ENCODE measurements around the gene SERPING1.

Gene SERPING1

DNA sequence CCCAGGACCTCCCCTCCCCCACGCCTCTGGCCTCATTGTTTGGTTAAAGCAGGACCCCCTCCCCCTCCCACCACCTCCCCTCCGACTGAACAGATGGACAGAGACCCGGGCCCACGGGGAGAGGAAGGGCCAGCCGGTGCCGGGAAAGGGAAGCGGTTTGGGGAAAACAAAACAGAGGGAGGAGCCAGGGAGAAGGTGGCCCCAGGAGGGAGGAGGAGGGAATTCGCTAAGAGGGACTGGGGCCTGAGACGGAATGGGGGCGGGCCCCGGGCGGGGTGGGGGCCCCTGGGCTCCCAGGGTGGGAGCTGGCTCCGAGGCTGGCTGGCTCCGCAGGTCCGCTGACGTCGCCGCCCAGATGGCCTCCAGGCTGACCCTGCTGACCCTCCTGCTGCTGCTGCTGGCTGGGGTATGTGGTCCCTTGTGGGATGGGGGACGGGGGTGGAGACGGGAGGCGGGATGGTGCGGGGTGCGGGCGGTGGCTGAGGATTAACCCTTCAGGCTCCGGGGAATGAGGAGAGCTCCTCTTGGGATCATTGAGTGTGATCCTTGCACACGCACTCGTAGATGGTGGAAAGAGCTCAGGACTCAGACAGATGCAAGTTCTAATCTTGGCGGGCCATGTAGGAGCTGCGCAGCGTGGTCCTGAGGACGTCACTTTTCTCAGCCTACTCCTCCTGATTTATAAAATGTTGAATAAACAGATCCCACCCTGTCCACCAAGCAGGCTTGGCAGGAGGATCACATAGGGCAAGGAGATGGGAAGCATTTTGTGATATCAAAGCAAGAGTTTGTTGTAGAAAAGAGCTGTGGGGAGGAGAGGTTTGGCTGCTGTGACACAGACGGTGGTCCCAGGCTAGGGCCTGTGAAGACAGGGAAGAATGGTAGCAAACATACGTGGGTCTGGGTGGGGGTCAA, 688 bp downstream of the SERPING1 start:
- no peak for DNase-seq

DNA sequence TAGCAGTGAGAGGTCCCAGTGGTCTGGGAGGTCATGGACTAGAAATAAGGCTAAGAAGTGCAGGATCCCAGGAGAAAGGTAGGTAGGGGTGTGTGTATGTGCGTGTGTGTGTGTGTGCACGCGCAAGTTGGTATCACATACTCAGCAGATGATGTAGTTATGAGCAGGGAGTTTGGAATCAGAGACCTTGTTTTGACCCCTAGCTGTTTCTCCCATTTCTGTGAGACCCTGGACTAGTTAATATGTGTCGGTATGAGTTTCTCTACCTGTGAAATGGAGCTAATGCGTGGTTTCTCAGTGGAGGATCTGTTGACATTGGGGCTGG, 1.3 kb downstream of the SERPING1 start:
- no peak for DNase-seq

DNA sequence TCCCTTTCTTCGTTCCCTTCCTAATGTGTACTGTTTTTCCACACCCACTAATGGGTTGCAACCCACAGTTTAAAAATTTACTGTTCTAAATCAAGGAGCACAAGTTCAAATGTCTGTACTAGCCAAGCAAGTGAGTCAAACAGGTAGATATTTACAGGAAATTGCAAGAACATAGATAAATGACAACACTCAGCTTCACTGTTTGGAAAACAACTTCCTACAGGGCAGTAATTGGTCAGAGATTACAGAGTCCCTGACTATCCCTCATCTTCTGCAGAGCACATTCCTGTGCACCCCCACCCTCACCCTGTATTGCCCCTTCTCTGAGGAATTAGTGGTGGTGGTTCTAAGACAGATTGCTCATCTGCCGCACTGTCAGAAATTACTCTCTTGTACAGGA, 1.9 kb downstream of the SERPING1 start:
- no peak for DNase-seq

GRCh38 chr11:57601297-57601696, 3.8 kb downstream of the SERPING1 start:
- DNase-seq: no peak

DNA sequence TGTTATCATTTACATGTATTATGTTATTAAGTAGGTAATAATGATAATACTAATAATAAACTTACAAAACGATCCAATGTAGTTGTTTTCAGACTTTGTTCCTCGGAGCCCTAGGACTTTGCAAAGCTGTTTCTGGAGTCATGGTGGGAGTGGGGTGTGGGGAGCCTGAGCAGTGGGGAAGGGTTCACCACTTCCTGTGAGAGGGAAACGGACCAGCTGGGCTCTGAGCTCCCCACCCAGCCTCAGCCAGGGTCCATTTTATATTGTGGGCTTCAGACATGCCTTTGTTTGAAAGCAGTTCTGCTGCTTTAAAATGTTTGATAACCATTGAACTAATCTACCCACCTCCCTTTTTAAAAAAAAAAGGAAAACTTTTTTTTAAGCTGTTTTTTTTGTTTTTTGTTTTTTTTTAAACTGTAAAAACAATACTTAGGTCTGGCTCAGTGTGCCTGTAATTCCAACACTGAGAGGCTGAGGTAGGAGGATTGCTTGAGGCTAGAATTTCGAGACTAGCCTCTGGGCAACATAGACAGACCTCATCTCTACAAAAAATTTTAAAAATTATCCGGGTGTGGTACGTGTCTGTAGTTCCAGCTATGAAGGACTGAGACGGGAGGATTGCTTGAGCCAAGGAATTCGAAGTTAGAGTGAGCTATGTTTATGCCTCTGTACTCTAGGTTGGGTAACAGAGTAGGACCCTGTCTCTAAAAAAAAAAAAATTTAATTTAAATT, 7.0 kb downstream of the SERPING1 start:
- no peak for DNase-seq

GRCh38 chr11:57605028-57605420, 7.5 kb downstream of the SERPING1 start:
- no peak for DNase-seq

DNA sequence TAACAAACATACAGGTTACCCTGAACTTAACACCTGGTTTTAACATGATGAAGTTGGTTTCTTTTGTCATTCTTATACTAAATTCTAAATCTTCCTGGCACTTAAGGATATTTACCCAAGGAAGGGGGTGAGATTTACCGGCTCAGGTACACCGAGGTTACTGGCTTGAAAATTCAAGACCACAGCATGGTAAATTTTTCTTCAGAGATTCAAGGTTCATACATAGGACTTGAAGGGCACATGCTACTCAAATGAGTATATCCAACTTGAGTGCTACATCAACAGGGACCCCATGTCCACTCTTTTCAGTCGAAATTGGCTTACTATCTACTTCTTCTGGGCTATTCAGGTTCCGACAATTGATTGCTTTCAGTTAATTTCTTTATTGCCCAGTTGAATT, 12.7 kb downstream of the SERPING1 start:
- DNase-seq: no peak

DNA sequence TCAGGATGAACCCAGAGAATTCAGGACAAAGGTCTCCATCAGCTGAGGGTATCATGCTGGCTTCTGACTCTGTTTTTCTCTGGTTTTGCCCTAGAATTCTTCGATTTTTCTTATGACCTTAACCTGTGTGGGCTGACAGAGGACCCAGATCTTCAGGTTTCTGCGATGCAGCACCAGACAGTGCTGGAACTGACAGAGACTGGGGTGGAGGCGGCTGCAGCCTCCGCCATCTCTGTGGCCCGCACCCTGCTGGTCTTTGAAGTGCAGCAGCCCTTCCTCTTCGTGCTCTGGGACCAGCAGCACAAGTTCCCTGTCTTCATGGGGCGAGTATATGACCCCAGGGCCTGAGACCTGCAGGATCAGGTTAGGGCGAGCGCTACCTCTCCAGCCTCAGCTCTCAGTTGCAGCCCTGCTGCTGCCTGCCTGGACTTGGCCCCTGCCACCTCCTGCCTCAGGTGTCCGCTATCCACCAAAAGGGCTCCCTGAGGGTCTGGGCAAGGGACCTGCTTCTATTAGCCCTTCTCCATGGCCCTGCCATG, 16.8 kb downstream of the SERPING1 start:
- no peak for DNase-seq

GRCh38 chr11:57615308-57615707, 17.8 kb downstream of the SERPING1 start:
- DNase-seq: no peak

DNA sequence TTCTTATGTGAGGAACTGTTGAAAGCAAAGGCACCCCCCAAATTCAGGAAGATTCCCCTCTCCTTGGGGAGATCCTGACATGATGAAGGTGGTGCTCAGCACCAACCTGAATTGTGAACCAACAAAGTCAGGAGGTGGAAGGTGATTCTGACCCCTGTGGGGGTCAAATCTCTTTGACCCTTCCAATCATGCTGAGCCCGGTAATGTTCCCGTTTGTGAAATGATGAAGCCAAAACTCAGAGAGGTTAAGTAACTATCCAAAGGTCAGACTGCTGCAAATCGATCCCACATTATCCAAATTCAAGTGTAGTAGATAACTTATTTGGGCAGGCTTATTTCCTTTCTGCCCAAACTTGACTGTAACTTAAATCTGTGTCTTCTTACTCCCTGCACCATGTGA, 19.1 kb downstream of the SERPING1 start:
- no peak for DNase-seq

DNA sequence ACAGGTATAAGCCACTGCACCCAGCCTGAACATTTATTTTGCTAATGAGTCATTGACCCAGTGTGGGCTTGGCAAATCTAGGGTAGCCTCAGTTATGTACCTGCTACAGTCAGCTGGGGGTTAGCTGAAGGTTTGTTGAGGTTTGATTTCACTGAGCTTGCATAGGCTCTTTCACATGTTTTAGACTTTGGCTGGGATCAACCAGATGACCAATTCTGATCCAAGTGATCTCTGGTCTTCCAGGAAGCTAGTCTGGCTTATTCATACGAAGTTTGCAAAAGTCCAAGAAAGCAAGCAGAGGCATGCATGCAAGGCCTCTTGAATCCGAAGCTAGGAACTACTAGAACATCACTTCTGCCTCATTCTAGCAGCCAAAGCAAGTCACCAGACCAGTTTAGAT, 21.0 kb downstream of the SERPING1 start:
- DNase-seq: no peak

DNA sequence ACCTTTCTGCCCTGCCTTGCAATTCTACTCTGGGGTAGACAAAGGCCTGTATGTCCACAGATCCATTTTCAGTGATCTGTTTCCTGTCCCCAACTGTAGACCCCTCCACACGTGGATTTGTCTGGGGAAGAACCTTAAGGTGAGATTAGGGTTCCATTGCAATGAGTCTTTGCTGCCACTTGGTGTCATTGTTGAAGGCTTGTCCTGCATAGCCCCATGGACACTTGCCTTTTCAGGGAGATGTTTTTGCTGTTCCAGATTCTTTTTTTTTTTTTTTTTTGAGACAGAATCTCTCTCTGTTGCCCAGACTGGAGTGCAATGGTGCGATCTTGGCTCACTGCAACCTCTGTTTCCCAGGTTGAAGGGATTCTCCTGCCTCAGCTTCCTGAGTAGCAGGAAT, 21.8 kb downstream of the SERPING1 start:
- DNase-seq: no peak

DNA sequence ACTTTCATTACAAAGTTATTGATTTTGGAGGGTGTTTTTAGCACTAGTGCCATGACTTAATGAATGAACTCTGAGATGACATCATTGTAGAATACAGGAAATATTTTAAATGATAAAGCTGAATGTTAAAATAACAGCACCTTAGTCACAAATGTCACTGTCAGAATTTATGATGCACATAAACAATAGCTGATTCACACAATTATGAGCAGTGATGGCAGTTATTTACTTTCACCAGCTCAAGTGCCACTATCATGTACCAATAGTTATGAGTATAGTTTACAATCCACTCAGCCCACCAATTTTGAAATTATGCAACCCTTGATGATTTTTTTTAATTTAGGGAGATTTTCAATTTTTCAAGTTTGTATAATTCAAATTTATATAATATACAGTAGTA, 23.0 kb downstream of the SERPING1 start:
- no peak for DNase-seq

- no peak for DNase-seq
Observed at GRCh38 chr11:57622263-57622662, 24.8 kb downstream of the SERPING1 start.

DNA sequence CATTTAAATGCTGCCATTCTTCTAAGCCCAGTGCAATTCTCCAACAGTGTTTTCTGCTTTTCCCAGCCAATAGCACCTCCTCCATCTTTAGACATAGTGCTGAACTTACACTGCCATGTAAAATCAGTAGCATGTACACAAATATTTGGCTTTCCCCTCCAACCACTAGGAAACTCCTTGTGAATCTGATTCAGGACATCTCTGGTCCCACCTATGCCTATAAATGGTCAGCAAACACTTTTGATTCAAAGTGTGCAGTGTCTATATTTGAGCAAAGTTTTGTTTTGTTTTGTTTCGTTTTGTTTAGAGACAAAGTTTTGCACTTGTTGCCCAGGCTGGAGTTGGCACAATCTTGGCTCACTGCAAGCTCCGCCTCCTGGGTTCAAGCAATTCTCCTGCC, 27.4 kb downstream of the SERPING1 start:
- DNase-seq: no peak

DNA sequence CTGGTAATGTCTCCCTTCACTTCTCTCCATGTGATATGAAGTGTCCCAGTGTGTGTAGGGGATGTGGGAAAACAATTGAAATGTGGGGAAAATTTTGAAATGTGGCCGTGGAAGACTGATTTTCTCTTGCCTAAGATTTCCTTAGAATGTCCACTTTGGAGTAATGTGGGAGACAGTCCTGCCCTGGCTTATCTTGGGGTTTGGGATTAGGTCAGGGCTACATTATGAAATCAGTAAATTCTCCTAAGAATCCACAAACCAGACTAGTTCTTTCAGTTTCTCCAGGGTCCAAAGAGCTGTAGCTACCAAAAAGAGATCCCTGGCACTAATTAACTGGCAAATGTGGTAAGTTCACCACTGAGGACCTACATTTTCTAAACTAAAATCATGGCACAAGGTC, 29.4 kb downstream of the SERPING1 start:
- no peak for DNase-seq

DNA sequence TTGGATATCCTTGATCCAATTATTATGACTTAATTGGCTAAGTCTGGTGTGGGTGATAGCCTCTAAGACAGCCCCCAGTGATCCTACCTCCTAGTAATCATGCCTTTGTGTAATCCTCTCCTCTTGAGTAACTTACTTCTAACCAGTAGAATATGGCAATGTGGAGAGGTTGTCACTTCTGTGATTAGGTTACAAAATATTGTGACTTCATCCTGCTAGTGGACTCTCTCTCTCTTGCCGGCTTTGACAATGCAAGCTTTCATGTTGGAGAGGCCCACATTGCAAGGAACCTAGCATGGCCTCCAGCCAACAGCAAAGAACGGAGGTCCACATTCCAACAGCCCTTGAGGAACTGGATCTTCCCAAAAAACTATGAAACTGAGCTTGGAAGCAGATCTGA, 32.7 kb downstream of the SERPING1 start:
- DNase-seq: no peak

- DNase-seq: no peak
Observed at GRCh38 chr11:57632116-57632515, 34.6 kb downstream of the SERPING1 start.

DNA sequence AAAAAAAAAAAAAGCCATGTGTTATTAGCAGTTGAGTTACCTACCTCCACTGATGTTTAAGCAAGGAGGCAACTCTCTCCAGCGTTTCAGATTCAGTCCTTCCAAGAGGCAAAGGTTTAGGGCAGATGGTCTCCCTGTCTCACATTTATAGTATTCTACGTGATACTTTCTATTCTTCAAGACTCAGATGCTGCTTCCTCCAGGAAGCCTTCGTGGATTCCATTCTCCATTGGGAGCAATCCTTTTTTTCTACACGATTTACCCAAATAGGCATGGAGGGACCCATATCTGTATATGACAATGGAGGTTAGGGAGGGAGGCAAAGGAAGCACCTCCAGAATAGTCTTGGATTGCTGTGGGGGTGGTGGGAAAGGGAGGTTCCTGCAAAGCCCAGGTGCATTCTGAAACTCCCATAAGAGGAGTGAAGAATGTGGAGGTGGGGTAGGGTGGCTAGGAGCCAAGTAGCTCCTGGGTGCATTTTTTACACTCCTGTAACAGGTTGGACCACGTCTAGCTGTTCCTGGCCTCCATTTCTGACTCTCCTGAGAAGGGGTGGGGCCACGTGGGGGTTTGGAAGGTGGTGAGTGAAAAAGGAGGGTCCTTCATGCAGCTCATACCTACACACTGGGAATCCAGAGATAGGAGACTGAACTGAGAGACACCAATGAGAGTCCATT, 36.0 kb downstream of the SERPING1 start:
- no peak for DNase-seq

DNA sequence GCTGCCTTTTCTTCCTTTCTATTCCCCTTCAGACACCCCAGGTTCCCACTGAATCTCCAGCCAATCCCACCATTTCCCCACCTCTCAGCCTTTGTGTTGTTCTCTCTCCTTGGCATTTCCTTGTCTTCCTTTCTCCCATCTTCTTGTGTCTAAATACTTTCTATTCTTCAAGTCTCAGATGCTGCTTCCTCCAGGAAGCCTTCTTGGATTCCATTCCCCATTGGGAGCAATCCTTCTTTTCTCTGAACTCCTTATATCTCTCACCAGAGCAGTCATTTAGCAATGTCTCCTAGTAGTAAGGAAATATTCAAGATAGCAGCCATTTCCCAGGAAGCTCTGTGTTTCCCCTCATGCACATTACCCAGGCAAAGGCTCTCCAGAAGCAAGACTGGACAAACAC, 36.8 kb downstream of the SERPING1 start:
- no peak for DNase-seq

GRCh38 chr11:57635246-57635645, 37.8 kb downstream of the SERPING1 start:
- DNase-seq: no peak

DNA sequence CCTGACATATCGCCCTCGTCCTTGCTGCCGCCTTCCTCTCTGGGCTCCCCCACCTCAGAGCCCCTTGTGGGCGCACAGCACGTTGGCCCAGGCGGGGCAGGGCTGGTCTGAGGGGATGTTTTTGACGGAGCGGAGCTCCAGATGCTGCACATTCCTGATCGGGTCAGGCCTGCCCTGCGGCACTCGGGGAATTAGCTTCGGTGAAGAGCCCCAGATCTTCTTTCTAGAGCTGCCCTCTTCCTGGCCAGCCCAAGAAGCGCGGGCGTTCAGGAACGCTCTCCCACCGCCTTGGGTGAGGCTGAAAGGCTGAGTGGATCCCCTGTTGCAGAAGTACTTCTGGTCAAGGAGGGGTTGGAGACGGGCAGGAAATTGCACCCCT, 40.1 kb downstream of the SERPING1 start:
- DNase-seq: no peak

DNA sequence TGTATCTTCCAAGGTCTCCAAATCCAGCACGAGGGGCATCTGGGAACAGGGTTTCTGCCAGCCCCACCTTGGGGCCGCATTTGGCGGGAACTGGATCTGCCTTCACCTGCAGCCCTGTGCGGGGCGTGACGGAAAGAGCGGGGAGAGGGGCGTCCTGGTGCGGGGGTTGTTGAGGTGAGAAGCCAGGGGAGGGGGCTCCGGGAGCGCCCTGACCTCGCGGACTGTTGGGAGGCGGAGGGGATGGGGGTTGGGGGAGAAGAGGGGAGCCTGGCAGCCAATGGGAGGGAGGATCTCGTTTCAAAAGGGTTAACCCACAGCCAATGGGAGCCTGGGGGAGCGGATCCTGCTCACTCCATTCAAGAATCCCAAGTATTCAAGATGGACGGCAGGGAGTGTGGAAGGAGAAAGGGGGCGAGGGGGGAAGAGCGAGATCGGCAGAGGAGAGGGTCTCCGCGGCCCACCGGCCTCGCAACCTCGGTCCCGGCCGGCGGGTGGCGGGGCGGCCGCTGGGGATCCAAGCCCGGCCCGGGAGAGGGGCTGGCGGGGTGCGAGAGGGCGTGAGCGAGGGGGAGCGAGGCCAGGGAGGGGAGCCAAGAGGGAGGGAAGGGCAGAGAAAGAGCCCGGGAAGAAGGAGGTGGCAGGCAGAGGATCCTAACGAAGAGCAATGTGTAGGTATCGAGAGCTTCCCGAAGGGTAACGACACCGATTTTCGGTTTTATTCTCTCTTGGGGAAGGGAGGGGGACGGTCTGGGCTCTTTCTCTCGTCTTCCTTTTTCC, 40.7 kb downstream of the SERPING1 start:
- DNase-seq: peak; percentile 60

Data from NCI-H510A (cell line).